HG02840 (cell line): ENCODE results near the gene RPLP2.

ENCODE experiments used
- ATAC-seq: cut with Tn5 transposase; IDR thresholded peaks from one replicate; pipeline ENCODE4 v1.9.1; 2021; ENCODE audit warnings: mild to moderate bottlenecking, moderate library complexity, moderate number of reproducible peaks; ENCODE audit not compliant: unreplicated experiment, low FRiP score

The RPLP2 gene

GRCh38 chr11:821512-822371, 12.0 kb downstream of the RPLP2 start:
- no peak for ATAC-seq

- no peak for ATAC-seq
Observed at GRCh38 chr11:823441-824291, 13.9 kb downstream of the RPLP2 start.

- no peak for ATAC-seq
Observed at GRCh38 chr11:824292-824880, 14.6 kb downstream of the RPLP2 start.

GRCh38 chr11:824942-825341, 15.2 kb downstream of the RPLP2 start:
- no peak for ATAC-seq

GRCh38 chr11:825366-826226, 15.8 kb downstream of the RPLP2 start:
- ATAC-seq = no peak

GRCh38 chr11:826227-826621, 16.5 kb downstream of the RPLP2 start:
- no peak for ATAC-seq

GRCh38 chr11:826836-827145, 17.0 kb downstream of the RPLP2 start:
- no peak for ATAC-seq

- ATAC-seq = no peak
Observed at GRCh38 chr11:827146-827896, 17.6 kb downstream of the RPLP2 start.

- no peak for ATAC-seq
Observed at GRCh38 chr11:827897-828192, 18.1 kb downstream of the RPLP2 start, which contains the start of gene CRACR2B. Gene CRACR2B, plus strand, starts transcription at chr11:827919. Its CDS starts 689 bp downstream, at chr11:828608.

GRCh38 chr11:828506-829175, 18.9 kb downstream of the RPLP2 start:
- ATAC-seq = no peak

- no peak for ATAC-seq
Observed at GRCh38 chr11:829176-829846, 19.5 kb downstream of the RPLP2 start.

- no peak for ATAC-seq
Observed at GRCh38 chr11:829847-830294, 20.1 kb downstream of the RPLP2 start.

- no peak for ATAC-seq
Observed at GRCh38 chr11:830295-831117, 20.7 kb downstream of the RPLP2 start.

- ATAC-seq = no peak
Observed at GRCh38 chr11:831118-831864, 21.5 kb downstream of the RPLP2 start.

GRCh38 chr11:831961-832528, 22.3 kb downstream of the RPLP2 start:
- no peak for ATAC-seq

- ATAC-seq = no peak
Observed at GRCh38 chr11:832529-833113, 22.9 kb downstream of the RPLP2 start, which contains the start of gene CD151. Gene CD151, plus strand, starts transcription at chr11:832952. Its CDS starts 3,118 bp downstream, at chr11:836070.
